CD4-positive, alpha-beta T cell (primary cell): Measurements from ENCODE around the gene PDE4B. TPM values are rescaled to one million over a fixed set of nuclear protein-coding genes. Genes with fewer than 3 reads are reported as not detected.

Experiments used
- ATAC-seq: fragments of 200-7000 bp; cut with Tn5 transposase; one replicate; pipeline ENCODE4 v1.10.0; 2022; ENCODE audit warnings: mild to moderate bottlenecking; ENCODE audit not compliant: poor library complexity
- CTCF ChIA-PET: fragments of 350-600 bp; sonication (Branson Sonifier 250); formaldehyde crosslinking; loops from one replicate; lab custom pipeline; 2021; ENCODE audit warnings: antibody characterized with exemption, inconsistent platforms; lab: Charles Lee
- POLR2A ChIA-PET: fragments of 350-600 bp; sonication (Branson Sonifier 250); formaldehyde crosslinking; loops from one replicate; lab custom pipeline; 2021; ENCODE audit warnings: antibody characterized with exemption, inconsistent platforms; lab: Charles Lee
- DNase-seq, 14 experiments: peaks; one replicate each; pipeline ENCODE4 v3.0.0-alpha.2; 2013 to 2020; ENCODE audit warnings: mixed read lengths in 2 of 14
- H3K27ac ChIP-seq, 2 donors: one replicate each; pipeline versions ENCODE4 v1.5.1 to v1.7.0; 2013; ENCODE audit warnings: low read length in 2 of 2, low read depth in 1 of 2, mild to moderate bottlenecking in 1 of 2
- H3K27me3 ChIP-seq, 2 experiments: 1 replicate in 1 of 2; 2 replicates in 1 of 2; pipeline versions ENCODE4 v1.6.1 to v1.7.0; 2013; ENCODE audit warnings: low read length in 2 of 2, control low read depth in 1 of 2, mild to moderate bottlenecking in 1 of 2, moderate library complexity in 1 of 2; ENCODE audit not compliant: insufficient read depth in 2 of 2, control insufficient read depth in 1 of 2
- H3K36me3 ChIP-seq: one replicate; pipeline ENCODE4 v1.6.1; 2013; ENCODE audit warnings: low read length, control low read depth; ENCODE audit not compliant: insufficient read depth
- H3K4me1 ChIP-seq: one replicate; pipeline ENCODE4 v1.6.1; 2013; ENCODE audit warnings: low read length, control low read depth; ENCODE audit not compliant: insufficient read depth
- H3K4me3 ChIP-seq: one replicate; pipeline ENCODE4 v1.5.1; 2013; ENCODE audit warnings: mild to moderate bottlenecking, low read length, moderate library complexity
- H3K9me3 ChIP-seq, 2 experiments: 1 replicate in 1 of 2; 2 replicates in 1 of 2; pipeline versions ENCODE4 v1.6.1 to v1.7.0; 2013; ENCODE audit warnings: low read length in 2 of 2, mild to moderate bottlenecking in 2 of 2, control low read depth in 1 of 2, moderate library complexity in 1 of 2; ENCODE audit not compliant: control insufficient read depth in 1 of 2, insufficient read depth in 1 of 2
- H3K27ac Mint-ChIP-seq: one replicate; pipeline ENCODE4 v1.8.0; 2020; ENCODE audit warnings: mixed read lengths
- H3K27me3 Mint-ChIP-seq: one replicate; pipeline ENCODE4 v1.8.0; 2021; ENCODE audit warnings: mixed read lengths
- H3K36me3 Mint-ChIP-seq: one replicate; pipeline ENCODE4 v1.8.0; 2021; ENCODE audit warnings: low read depth, mixed read lengths
- H3K4me1 Mint-ChIP-seq: one replicate; pipeline ENCODE4 v1.8.0; 2021; ENCODE audit warnings: low read depth, mixed read lengths
- H3K4me3 Mint-ChIP-seq: one replicate; pipeline ENCODE4 v1.8.0; 2020; ENCODE audit warnings: mild to moderate bottlenecking, mixed read lengths
- H3K9me3 Mint-ChIP-seq: one replicate; pipeline ENCODE4 v1.8.0; 2020; ENCODE audit warnings: mixed read lengths
- CTCF ChIP-seq: fragments of 200-600 bp; IDR thresholded peaks from one replicate; pipeline ENCODE4 v1.8.0; 2022; ENCODE audit warnings: antibody characterized with exemption, mild to moderate bottlenecking
- intact Hi-C, 2 experiments: fragments of 100-400 bp; cut with DNase I in 1 of 2; cut with micrococcal nuclease in 1 of 2; formaldehyde crosslinking; loops; one replicate each; pipeline versions ENCODE4 v1.15.1 to v1.9.0; 2023 to 2025; cut with DNase I, micrococcal nuclease
- total RNA-seq, 174 experiments: library from RNA in 2 of 174; stranded (reverse) in 2 of 174; gene quantifications; one replicate each; pipeline ENCODE4 v1.2.3 and lab custom pipeline; 2021 to 2026

PDE4B gene
- total RNA-seq, 2 experiments from 2014 or later: 155 to 159 TPM

DNA sequence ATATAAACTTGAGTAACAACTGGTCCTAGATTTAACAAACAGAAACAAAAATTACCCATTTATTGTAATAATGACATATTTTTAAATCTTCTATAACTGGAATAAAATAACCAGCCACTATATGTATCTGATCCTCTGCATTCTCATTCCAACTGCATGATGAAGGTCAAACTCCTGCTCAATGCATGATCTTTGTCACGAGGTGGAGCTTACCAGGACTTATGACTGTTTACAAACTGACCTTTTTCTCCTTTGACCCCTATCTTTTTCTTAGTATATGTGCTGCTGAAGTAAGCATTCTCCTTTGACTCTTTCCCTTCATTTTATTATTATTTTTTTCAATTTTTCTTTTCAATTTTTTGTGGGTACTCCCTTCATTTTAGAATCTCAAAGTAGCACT, 252.2 kb downstream of the PDE4B start:
- no peak overlapping the region for H3K4me3 ChIP-seq
- POLR2A ChIA-PET: no interaction called here
- no peaks in the 10 kb centered on the region for H3K4me1 ChIP-seq
- H3K4me1 Mint-ChIP-seq: no peaks in the 10 kb centered on the region
- H3K27ac Mint-ChIP-seq: no peak overlapping the region
- intact Hi-C loops: no loop called here
- DNase-seq (no peak), ATAC-seq (no peak)
- CTCF ChIA-PET: no interaction called here
- no peak for TF ChIP-seq CTCF
- peaks cover 24% of the 10 kb centered on the region for H3K27me3 Mint-ChIP-seq
- H3K27me3 ChIP-seq: peaks cover 0 to 10% of the 10 kb centered on the region in 2 experiments
- no peaks in the 10 kb centered on the region for H3K9me3 ChIP-seq
- no peaks in the 10 kb centered on the region for H3K9me3 Mint-ChIP-seq
- no peaks in the 10 kb centered on the region for H3K36me3 ChIP-seq
- H3K4me3 Mint-ChIP-seq: no peak overlapping the region
- no peaks in the 10 kb centered on the region for H3K36me3 Mint-ChIP-seq
- H3K27ac ChIP-seq: no peak overlapping the region

DNA sequence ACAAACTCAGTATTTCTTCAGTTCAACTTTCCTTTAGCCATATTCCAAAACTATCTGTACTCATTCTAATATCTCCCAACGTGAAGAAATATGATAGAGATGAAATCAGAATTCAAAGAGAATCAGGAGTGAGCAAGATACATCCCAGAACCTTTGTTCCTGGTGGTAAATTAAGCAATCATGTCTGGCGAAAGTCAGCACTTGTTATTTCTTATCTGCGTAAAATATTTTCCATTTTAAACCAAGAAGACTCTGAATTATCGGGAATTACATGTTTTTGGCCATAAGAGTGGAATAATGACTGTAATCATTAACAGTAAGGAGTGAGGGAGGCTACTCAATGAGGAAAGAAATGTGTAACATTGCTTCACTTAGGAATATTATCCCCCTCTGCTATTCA, 253.7 kb downstream of the PDE4B start:
- TF ChIP-seq CTCF: no peak
- Histone ChIP-seq H3K9me3 (no peaks in the 10 kb centered on the region), H3K36me3 (no peaks in the 10 kb centered on the region), H3K27me3 (peaks cover 0 to 10% of the 10 kb centered on the region in 2 experiments), H3K4me3 (no peak overlapping the region), H3K4me1 (no peaks in the 10 kb centered on the region), H3K27ac (no peak overlapping the region)
- ATAC-seq (no peak), DNase-seq (no peak)
- intact Hi-C loops: no loop called here
- H3K36me3 Mint-ChIP-seq: no peaks in the 10 kb centered on the region
- no peak overlapping the region for H3K27ac Mint-ChIP-seq
- CTCF ChIA-PET: no interaction called here
- no peak overlapping the region for H3K4me3 Mint-ChIP-seq
- POLR2A ChIA-PET: no interaction called here
- H3K9me3 Mint-ChIP-seq: no peaks in the 10 kb centered on the region
- peaks cover 12% of the 10 kb centered on the region for H3K27me3 Mint-ChIP-seq
- no peaks in the 10 kb centered on the region for H3K4me1 Mint-ChIP-seq

DNA sequence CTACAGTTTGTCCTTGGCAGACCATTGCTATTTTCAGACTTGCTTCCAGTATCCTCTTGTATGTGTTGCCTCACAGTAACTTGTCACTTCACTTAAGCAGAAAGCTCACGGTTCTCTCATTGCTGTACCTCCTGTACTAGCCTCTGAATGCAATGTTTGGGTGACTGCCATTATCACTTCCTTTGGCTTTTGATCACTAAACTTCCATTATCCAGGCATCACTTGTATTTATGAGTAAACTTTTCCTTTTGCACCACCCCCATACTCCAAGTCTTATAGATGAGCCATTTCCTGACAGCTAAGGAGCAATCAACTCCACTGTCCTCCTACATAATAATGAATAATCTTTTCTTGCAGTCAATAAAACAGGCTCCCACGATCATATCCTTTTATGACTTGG, 255.3 kb downstream of the PDE4B start:
- POLR2A ChIA-PET: no interaction called here
- no peak for ATAC-seq
- H3K4me1 Mint-ChIP-seq: no peaks in the 10 kb centered on the region

More for the DNA sequence above, 255.3 kb downstream of the PDE4B start:
- TF ChIP-seq CTCF: no peak
- no peak for DNase-seq
- Mint-ChIP-seq H3K4me3 (no peak overlapping the region), H3K36me3 (no peaks in the 10 kb centered on the region), H3K27ac (no peak overlapping the region), H3K27me3 (peaks cover 17% of the 10 kb centered on the region), H3K9me3 (no peaks in the 10 kb centered on the region)
- CTCF ChIA-PET: no interaction called here
- no peak overlapping the region for H3K4me3 ChIP-seq
- H3K27ac ChIP-seq: no peak overlapping the region
- H3K4me1 ChIP-seq: no peaks in the 10 kb centered on the region
- peaks cover 0 to 10% of the 10 kb centered on the region in 2 experiments for H3K27me3 ChIP-seq
- no peaks in the 10 kb centered on the region for H3K9me3 ChIP-seq
- intact Hi-C loops: no loop called here
- H3K36me3 ChIP-seq: no peaks in the 10 kb centered on the region
